DMS114 treated with DMSO at 0.1 percent for 48 hours (cell line): Measurements from ENCODE around the gene F2RL1.
"Not testable (repeated sequence)": the region's sequence is repeated elsewhere in the genome, so short reads cannot be mapped to it uniquely, and the experiment has no call there.

Source experiments
- DNase-seq: peaks from one replicate; lab custom pipeline; 2025; ENCODE audit not compliant: unreplicated experiment; lab: John Stamatoyannopoulos, UW

F2RL1 gene

DNA sequence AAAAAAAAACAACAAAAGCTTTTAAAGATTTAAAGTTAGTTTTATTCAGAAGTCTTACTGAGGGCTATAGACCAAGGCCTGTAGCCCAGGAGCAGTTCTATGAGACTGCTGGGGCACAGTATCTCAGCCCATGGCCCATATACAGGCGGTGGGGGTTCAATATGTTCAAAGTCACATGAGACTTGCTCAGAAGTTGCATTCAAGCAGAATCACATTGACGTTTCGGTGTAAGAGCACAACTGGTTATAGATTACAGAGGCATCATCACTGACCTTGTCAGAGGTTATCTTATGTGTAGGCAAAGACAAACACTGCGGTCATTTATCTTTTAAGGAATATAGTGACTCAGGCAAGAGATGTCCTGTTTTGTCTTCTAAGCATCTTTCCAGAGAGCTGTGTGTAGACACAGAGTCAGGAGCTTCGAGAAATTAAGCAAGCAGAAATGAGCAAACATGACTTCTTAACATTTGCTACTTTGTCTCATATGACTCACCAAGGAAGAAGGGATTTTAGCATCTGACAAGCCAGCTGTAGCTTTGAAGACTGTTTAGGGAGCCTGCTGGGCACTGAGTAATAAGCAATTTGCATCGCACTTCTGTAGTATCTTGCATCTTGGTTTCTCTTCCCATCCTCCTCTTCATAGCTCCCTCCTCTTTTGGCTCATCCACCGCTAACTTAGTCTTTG lies 12.9 kb upstream of the F2RL1 start:
- no peak for DNase-seq

DNA sequence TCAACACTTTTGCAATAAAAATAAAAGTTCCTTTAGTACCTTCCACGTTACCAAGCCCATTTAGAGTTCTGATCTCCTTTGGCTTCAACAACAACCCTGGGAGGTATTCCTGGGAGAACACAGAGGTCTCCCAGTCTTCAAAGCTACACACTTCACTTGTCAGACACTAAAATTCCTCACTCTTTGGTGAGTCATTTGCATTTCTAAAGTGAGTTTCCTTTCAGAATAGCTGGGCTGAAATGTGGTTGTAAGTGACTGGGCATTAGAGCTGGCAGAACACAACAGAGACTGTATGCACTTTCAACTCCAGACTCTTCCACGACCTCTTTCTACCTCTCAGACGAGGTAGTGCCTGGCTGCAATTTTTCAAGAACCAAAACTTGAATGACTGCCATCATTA lies 11.5 kb upstream of the F2RL1 start:
- DNase-seq, result no peak

DNA sequence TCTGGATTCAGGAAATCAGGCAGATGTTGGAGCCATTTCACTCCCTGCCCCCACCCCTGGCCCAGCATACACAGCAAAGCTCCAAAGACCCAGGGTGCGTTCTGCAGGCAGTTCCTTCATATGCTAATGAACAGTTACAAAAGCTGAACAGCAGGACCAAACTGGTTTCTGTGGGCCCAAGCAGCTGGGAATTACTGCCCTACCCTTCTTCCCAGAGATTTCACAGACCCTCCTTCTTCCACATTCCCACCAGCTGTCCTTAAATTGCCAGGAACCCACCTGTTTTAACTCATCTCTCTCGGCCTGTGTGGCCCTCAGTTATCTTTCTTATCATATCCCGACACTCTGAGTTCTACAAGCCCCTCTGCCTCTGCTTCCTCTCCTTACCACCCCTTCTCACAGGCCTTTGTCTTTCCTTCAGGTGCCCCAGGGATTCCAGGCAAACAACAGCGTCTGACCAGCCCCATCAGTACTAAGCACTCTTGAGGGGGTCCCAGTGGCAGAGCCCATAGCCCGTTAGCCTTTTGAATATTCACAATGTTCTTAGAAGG lies 10.6 kb upstream of the F2RL1 start:
- no peak for DNase-seq

DNA sequence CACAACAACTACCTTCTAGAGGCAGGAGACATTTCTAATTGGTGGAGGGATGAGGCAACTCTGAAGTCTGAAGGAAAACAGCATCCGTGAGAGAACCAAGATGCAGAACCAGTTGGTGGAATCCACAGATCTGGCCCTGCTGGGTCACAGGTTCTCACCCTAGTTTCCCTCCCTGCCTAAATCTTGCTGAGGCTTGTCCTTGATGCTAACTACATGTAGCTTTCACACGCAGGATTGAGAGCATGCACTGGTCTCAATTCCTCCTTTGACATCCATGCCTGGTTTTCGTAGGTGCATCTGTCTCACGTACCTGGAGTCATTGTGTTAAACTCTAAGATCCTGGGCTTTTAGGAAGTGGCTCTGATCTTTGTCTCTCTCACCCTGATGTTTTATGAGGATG lies 9.7 kb upstream of the F2RL1 start:
- DNase-seq, result no peak

- DNase-seq, result no peak
Measured at GRCh38 chr5:76810236-76810635, 8.6 kb upstream of the F2RL1 start.

GRCh38 chr5:76811214-76811613 lies 7.6 kb upstream of the F2RL1 start:
- DNase-seq, result no peak

GRCh38 chr5:76812209-76812608 lies 6.6 kb upstream of the F2RL1 start:
- DNase-seq, result not testable (repeated sequence)

- DNase-seq, result no peak
Measured at GRCh38 chr5:76813982-76814562, 4.8 kb upstream of the F2RL1 start.

DNA sequence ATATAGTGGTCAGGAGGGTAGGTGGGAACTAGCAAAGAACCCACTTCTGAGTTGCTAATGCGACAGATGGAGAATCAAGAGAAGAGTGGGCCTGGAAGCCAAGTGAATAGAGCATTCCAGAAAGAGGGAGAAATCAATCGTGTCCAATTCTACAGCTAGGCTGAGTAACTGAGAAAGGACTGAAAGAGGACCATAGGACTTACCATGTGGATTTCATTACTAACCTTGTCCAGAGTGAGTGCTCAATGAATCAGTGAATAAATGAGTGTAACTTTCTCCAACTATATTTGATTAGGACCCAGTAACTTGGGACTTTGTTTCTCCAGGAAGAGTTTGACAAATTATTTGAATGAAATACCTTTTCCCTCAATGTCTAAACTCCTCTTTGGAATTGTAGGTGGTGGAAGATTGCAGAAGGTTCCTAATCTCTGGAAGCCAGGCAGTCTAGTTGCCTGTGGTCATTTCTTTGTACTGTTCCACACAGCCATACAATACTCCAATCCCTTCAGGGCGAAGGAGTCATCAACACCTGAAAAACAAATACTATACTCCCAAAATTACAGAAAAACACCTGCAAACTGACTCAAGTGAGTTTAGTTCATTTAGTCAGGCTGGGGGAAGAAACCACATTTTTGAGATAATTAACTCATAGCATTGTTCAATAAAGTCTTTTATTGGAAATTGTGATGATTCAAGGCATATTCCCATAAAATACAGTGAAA lies 2.6 kb upstream of the F2RL1 start:
- DNase-seq, result no peak

GRCh38 chr5:76819851-76820525 lies 1.2 kb downstream of the F2RL1 start:
- DNase-seq, result no peak

- no peak for DNase-seq
Measured at GRCh38 chr5:76820526-76820890, 1.7 kb downstream of the F2RL1 start.

DNA sequence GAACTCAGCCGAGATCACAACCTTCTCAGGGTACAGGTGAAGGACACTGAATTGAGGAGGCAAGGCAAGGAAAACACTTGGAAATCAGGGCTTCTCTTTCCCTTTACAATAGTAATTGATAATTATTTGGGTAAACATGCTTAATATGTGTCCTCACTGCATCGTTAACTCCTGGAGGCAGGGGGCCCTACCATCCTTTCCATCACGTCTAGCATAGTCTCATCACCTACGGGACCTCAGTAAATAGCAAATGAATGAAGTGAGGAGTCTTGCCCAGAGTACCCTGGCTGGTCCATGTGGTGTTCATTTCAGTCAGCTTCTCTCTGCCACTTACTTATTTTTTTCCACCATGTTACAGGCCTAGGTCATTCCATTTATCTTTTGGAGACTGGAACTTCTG lies 2.3 kb downstream of the F2RL1 start:
- no peak for DNase-seq

DNA sequence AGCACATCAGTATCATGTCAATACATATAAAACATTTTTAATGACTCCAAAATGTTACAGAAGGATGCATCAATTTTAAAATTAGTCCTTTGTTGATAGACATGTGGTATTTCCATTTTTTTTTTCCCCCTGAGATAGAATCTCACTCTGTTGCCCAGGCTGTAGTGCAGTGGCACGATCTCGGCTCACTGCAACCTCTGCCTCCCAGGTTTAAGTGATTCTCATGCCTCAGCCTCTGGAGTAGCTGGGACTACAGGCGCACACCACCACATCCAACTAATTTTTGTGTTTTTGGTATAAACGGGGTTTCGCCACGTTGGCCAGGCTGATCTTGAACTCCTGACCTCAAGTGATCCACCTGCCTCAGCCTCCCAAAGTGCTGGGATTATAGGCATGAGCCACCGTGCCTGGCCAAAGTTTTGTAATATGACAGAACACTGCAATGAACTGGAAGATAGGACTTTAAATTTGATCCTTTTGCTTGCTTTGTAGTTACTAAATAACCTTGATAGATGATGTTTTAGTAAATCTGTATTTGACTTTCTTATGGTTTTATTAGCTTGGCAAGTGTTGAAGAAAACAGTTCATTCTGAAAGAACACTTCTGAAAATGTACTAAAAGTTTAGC lies 3.4 kb downstream of the F2RL1 start:
- not testable (repeated sequence) for DNase-seq

GRCh38 chr5:76826416-76826815 lies 7.6 kb downstream of the F2RL1 start:
- DNase-seq, result not testable (repeated sequence)

DNA sequence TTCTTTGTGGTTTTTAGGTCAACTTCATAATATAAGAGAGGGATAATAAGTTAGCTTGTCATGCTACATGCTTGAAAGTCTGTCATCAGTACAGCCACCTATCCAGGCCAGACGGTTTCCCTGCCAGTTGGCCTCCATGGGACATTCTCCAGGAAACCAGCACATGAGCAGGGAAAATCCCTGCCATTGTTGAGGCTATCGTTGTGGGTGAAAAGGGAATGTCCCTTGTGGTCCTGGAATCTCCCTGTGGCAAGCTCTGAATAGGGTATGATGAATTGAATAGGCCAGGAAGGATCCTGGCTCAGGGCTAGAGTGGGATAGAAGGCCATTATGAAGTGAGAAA lies 12.3 kb downstream of the F2RL1 start:
- no peak for DNase-seq

DNA sequence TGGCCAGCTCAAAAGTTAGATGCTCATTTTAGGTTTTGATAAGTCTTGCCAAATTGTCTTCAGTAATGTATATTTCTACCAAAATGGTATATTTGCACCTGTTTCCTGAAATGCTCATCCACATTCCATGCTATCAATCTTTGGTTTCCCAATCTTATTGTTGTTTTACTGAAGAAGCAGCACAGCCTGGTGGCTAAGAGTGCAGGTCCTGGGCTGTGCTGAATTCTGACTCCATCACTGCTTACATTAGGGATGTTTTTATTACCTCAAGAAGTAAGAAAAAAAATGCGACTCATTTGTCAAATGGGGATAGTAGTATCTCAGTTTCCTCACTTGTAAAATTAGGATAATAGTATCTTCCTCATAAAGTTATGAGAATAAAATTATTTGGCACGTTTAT lies 17.4 kb downstream of the F2RL1 start:
- no peak for DNase-seq

- DNase-seq, result no peak
Measured at GRCh38 chr5:76836585-76836984, 17.8 kb downstream of the F2RL1 start.

GRCh38 chr5:76838481-76839261 lies 19.8 kb downstream of the F2RL1 start:
- DNase-seq, result no peak

DNA sequence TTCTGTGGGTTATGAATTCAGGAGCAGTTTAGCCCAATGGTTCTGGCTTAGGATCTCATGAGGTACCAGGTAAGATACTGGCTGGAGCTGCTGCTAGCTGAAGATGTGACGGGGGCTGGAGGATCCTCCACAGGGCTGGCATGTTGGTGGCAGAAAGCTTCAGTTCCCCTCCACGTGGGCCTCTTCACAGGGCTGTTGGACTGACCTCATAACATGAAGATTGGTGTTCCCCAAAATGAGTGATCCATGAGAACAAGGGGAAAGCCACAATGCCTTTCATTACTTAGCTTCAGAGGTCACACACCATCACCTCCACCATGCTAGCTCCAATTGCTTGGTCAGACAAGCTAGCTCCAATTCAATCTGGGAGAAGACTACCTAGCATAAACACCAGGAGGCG lies 22.5 kb downstream of the F2RL1 start:
- DNase-seq, result no peak

GRCh38 chr5:76845890-76846289 lies 27.1 kb downstream of the F2RL1 start:
- DNase-seq, result no peak
